ENCODE data around the gene KCTD4.
A peak's percentile ranks its signal among the peaks of the same experiment; 100 is the strongest.

KCTD4 gene

GRCh38 chr13:45180713-45181601 is 19.9 kb downstream of the KCTD4 start:
- TF ChIP-seq, protein P1, sequence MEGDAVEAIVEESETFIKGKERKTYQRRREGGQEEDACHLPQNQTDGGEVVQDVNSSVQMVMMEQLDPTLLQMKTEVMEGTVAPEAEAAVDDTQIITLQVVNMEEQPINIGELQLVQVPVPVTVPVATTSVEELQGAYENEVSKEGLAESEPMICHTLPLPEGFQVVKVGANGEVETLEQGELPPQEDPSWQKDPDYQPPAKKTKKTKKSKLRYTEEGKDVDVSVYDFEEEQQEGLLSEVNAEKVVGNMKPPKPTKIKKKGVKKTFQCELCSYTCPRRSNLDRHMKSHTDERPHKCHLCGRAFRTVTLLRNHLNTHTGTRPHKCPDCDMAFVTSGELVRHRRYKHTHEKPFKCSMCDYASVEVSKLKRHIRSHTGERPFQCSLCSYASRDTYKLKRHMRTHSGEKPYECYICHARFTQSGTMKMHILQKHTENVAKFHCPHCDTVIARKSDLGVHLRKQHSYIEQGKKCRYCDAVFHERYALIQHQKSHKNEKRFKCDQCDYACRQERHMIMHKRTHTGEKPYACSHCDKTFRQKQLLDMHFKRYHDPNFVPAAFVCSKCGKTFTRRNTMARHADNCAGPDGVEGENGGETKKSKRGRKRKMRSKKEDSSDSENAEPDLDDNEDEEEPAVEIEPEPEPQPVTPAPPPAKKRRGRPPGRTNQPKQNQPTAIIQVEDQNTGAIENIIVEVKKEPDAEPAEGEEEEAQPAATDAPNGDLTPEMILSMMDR (IDR thresholded peaks at IDR 0.05; ENCODE audit: low read depth, low read length) = no peak
- peak in 1 of 2 donors; percentile 32 for DNase-seq (ENCODE audit: low read depth in 2 of 2)
- H3K4me3 ChIP-seq (replicated peaks in 1 of 2; ENCODE audit: low read depth in 2 of 2, low read length in 2 of 2) = no peak overlapping the region

- no peak for DNase-seq (ENCODE audit: low read depth in 2 of 2)
- TF ChIP-seq, protein P1 (IDR thresholded peaks at IDR 0.05; ENCODE audit: low read depth, low read length) = no peak
- H3K4me3 ChIP-seq (replicated peaks in 1 of 2; ENCODE audit: low read depth in 2 of 2, low read length in 2 of 2) = no peak overlapping the region
Observed at GRCh38 chr13:45180303-45180702, 20.5 kb downstream of the KCTD4 start.

DNA sequence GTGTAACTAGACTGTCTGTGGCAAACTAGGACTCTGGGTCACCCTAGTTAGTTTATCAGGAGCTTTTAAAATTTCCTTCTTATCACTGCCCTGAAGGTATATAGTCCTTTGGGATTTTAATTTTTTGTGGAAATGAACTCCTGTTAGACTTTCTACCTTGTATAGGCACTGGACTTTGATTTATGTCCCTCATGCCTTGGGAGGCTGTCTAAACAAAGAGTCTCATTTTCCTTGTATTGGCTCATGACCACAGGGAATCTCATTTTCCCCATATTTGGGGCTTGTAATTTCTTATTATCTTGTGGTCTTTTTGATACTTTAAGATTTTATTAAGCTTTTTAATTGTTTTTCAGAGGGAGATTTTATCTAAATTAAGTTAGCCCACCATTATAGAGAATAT is 21.4 kb downstream of the KCTD4 start:
- no peak for DNase-seq (ENCODE audit: low read depth in 2 of 2)
- H3K4me3 ChIP-seq (replicated peaks in 1 of 2; ENCODE audit: low read depth in 2 of 2, low read length in 2 of 2) = no peak overlapping the region
- TF ChIP-seq, protein P1 (IDR thresholded peaks at IDR 0.05; ENCODE audit: low read depth, low read length) = no peak

DNA sequence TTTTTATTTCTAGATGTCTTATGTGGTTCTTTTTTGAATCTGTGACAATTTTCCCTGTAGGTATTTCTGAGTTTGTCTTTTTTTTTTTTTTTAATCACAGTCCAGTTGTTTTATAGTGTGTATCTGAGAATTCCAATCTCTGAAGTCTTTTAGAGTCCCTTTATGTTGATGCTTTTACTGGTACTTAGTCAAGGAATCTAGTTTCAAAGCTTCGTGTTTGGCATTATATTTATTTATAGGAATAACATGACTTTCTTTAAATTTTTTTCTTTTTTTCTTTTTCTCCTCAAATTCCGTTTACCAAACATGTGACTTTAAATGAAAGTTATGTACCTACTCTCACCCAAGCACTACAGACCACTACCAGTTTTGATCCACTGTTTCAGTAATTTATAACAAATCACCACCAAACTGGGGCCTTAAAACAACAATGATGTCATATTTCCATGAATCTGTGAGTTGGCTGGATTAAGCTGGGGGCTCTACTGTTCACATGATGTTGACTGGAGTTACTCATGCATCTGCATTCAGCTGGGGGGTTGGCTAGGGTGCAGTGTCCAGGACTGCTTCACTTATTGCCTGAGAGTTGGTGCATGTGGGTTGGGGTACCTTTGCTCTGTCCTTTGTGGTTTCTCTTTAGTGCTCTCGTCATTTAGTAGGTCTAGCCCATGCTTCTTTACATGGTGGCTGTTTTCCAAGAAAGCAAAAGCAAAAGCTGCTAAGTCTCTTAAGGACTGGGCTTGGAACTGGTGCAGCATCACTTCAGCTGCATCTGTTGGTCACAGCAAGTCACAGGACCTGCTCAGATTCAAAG is 22.3 kb downstream of the KCTD4 start:
- TF ChIP-seq, protein P1 (IDR thresholded peaks at IDR 0.05; ENCODE audit: low read depth, low read length) = no peak
- peak; percentile 29 to 81 for DNase-seq (ENCODE audit: low read depth in 2 of 2)
- H3K4me3 ChIP-seq (replicated peaks in 1 of 2; ENCODE audit: low read depth in 2 of 2, low read length in 2 of 2) = no peak overlapping the region

DNA sequence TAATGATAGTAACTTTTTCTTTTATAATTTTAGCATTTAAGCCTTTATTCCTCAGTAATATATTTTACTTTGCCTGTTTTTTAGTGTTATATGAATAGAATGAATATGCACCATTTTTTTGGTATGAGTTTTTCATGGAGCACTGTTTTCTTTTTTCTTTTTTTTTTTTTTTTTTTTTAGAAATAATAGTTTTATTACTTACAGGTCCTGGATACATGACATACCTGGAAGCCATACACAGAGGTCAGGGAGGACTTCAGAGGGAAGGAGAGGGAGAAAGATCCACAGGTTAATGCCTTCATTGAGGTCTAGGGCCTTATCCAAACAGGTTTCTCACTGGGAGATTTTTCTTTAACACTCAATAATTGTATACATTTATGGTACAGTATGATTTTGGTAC is 26.4 kb downstream of the KCTD4 start:
- no peak overlapping the region for H3K4me3 ChIP-seq (replicated peaks in 1 of 2; ENCODE audit: low read depth in 2 of 2, low read length in 2 of 2)
- no peak for DNase-seq (ENCODE audit: low read depth in 2 of 2)
- TF ChIP-seq, protein P1 (IDR thresholded peaks at IDR 0.05; ENCODE audit: low read depth, low read length) = no peak

- no peak overlapping the region for H3K4me3 ChIP-seq (replicated peaks in 1 of 2; ENCODE audit: low read depth in 2 of 2, low read length in 2 of 2)
- no peak for DNase-seq (ENCODE audit: low read depth in 2 of 2)
- TF ChIP-seq, protein P1 (IDR thresholded peaks at IDR 0.05; ENCODE audit: low read depth, low read length) = no peak
Observed at GRCh38 chr13:45168555-45168930, 32.3 kb downstream of the KCTD4 start.
